DMS153 treated with DMSO at 0.1 percent for 48 hours (cell line): ENCODE results near the gene NUMA1.

Experiments
- DNase-seq: peaks from one replicate; lab custom pipeline; 2025; ENCODE audit not compliant: unreplicated experiment; lab: John Stamatoyannopoulos, UW

The NUMA1 gene

GRCh38 chr11:72002841-72003775 lies 77.2 kb downstream of the NUMA1 start:
- no peak for DNase-seq

GRCh38 chr11:72001834-72002591 lies 78.3 kb downstream of the NUMA1 start:
- DNase-seq, result no peak

- DNase-seq, result no peak
These were observed 79.1 kb downstream of the NUMA1 start for GRCh38 chr11:72001285-72001684.

GRCh38 chr11:72000202-72000867 lies 80.0 kb downstream of the NUMA1 start:
- no peak for DNase-seq

GRCh38 chr11:71999798-72000197 lies 80.5 kb downstream of the NUMA1 start:
- no peak for DNase-seq

- DNase-seq, result no peak
These were observed 81.0 kb downstream of the NUMA1 start for GRCh38 chr11:71999362-71999761.

GRCh38 chr11:71998649-71999310 lies 81.6 kb downstream of the NUMA1 start, which contains the start of gene IL18BP:
Gene IL18BP, plus strand, starts transcription at chr11:71998909. Its CDS starts 1,076 bp downstream, at chr11:71999985.
- DNase-seq, result no peak

GRCh38 chr11:71998061-71998460 lies 82.3 kb downstream of the NUMA1 start:
- no peak for DNase-seq

GRCh38 chr11:71997594-71997993 lies 82.7 kb downstream of the NUMA1 start:
- no peak for DNase-seq

GRCh38 chr11:71996946-71997345 lies 83.4 kb downstream of the NUMA1 start:
- DNase-seq, result no peak

- no peak for DNase-seq
These were observed 83.8 kb downstream of the NUMA1 start for GRCh38 chr11:71996517-71996916.

GRCh38 chr11:71995726-71996291 lies 84.5 kb downstream of the NUMA1 start:
- DNase-seq, result no peak

GRCh38 chr11:71994786-71995185 lies 85.6 kb downstream of the NUMA1 start:
- no peak for DNase-seq

- DNase-seq, result no peak
These were observed 88.1 kb downstream of the NUMA1 start for GRCh38 chr11:71992136-71992730.

GRCh38 chr11:71991494-71991893 lies 88.8 kb downstream of the NUMA1 start:
- no peak for DNase-seq

GRCh38 chr11:71990701-71991100 lies 89.6 kb downstream of the NUMA1 start:
- DNase-seq, result no peak

- DNase-seq, result no peak
These were observed 92.3 kb downstream of the NUMA1 start for GRCh38 chr11:71988050-71988449.

GRCh38 chr11:71987521-71987920 lies 92.8 kb downstream of the NUMA1 start:
- DNase-seq, result no peak

- DNase-seq, result no peak
These were observed 94.2 kb downstream of the NUMA1 start for GRCh38 chr11:71986131-71986530.

GRCh38 chr11:71979602-71980001 lies 100.7 kb downstream of the NUMA1 start:
- no peak for DNase-seq
